ENCODE results near the gene GGT1.

Gene GGT1

DNA sequence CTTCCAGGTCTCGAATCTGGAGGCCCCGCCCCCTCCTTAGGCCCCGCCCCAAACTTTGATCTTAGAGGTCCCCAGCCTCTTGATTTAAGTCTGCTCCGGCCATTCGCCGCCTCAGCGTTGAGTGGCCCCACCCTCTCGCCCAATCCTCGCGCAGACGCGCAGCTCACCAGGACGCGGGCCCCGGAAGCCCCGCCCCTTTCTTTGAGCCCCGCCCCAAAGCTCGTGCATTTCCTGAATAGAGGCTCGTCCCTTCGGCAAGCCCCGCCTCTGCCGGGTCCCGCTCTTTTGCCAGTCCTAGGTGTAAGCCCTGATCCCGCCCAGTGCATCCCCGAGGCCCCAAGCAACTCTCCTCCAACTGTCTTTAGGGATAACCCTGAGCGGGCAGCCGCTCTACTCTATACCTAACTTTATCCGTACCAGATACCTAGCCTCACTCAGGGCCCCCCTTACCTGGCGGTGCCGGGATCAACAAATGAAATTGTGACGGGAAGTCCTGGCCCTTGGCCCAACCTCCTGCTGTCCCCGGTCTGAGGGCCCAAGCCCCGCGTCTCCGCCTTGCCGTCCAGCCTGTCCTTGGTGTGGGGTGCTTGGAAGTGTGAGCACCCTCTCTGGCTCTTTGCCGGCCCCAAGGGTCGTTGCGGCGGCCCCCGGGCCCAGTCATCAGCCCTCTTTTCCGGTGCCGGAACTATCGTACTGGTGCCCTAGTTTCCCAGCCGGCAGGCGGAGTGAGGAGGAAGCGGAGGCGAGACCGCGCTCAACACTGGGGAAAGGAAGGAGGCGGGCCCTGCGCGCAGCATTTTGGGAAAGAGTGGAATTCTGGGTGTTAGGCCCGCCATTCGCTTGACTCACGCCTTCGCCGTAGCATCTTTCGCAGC lies 47.6 kb upstream of the GGT1 start, which contains the start of gene SNRPD3 (continued):
- TF ChIP-seq, protein P1, sequence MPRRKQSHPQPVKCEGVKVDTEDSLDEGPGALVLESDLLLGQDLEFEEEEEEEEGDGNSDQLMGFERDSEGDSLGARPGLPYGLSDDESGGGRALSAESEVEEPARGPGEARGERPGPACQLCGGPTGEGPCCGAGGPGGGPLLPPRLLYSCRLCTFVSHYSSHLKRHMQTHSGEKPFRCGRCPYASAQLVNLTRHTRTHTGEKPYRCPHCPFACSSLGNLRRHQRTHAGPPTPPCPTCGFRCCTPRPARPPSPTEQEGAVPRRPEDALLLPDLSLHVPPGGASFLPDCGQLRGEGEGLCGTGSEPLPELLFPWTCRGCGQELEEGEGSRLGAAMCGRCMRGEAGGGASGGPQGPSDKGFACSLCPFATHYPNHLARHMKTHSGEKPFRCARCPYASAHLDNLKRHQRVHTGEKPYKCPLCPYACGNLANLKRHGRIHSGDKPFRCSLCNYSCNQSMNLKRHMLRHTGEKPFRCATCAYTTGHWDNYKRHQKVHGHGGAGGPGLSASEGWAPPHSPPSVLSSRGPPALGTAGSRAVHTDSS (tag by site-specific recombination; IDR thresholded peaks at IDR 0.05): no peak; the same call in 1 of the 2 replicates
- TF ChIP-seq, protein P2, sequence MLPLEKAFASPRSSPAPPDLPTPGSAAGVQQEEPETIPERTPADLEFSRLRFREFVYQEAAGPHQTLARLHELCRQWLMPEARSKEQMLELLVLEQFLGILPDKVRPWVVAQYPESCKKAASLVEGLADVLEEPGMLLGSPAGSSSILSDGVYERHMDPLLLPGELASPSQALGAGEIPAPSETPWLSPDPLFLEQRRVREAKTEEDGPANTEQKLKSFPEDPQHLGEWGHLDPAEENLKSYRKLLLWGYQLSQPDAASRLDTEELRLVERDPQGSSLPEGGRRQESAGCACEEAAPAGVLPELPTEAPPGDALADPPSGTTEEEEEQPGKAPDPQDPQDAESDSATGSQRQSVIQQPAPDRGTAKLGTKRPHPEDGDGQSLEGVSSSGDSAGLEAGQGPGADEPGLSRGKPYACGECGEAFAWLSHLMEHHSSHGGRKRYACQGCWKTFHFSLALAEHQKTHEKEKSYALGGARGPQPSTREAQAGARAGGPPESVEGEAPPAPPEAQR (tag by site-specific recombination; IDR thresholded peaks at IDR 0.05): peak; percentile 77; the same call in 1 of the 2 replicates
- TF ChIP-seq, protein P3, sequence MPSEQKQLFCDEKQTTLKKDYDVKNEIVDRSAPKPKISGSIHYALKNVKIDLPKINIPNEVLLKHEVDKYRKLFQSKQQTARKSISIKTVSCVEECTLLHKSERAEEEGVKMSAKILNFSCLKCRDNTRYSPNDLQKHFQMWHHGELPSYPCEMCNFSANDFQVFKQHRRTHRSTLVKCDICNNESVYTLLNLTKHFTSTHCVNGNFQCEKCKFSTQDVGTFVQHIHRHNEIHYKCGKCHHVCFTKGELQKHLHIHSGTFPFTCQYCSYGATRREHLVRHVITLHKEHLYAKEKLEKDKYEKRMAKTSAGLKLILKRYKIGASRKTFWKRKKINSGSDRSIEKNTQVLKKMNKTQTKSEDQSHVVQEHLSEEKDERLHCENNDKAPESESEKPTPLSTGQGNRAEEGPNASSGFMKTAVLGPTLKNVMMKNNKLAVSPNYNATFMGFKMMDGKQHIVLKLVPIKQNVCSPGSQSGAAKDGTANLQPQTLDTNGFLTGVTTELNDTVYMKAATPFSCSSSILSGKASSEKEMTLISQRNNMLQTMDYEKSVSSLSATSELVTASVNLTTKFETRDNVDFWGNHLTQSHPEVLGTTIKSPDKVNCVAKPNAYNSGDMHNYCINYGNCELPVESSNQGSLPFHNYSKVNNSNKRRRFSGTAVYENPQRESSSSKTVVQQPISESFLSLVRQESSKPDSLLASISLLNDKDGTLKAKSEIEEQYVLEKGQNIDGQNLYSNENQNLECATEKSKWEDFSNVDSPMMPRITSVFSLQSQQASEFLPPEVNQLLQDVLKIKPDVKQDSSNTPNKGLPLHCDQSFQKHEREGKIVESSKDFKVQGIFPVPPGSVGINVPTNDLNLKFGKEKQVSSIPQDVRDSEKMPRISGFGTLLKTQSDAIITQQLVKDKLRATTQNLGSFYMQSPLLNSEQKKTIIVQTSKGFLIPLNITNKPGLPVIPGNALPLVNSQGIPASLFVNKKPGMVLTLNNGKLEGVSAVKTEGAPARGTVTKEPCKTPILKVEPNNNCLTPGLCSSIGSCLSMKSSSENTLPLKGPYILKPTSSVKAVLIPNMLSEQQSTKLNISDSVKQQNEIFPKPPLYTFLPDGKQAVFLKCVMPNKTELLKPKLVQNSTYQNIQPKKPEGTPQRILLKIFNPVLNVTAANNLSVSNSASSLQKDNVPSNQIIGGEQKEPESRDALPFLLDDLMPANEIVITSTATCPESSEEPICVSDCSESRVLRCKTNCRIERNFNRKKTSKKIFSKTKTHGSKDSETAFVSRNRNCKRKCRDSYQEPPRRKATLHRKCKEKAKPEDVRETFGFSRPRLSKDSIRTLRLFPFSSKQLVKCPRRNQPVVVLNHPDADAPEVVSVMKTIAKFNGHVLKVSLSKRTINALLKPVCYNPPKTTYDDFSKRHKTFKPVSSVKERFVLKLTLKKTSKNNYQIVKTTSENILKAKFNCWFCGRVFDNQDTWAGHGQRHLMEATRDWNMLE (tag by site-specific recombination; conservative IDR thresholded peaks at IDR 0.05; ENCODE audit: low read depth): peak; percentile 79
- TF ChIP-seq KLF8 (tag by site-specific recombination; IDR thresholded peaks at IDR 0.05) (peak; percentile 97), ZNF350 (tag by site-specific recombination; IDR thresholded peaks at IDR 0.05) (no peak), KLF9 (tag by site-specific recombination; IDR thresholded peaks at IDR 0.05; ENCODE audit: low read depth) (peak; percentile 78), ZNF121 (tag by site-specific recombination; IDR thresholded peaks at IDR 0.05) (peak; percentile 87), ZNF394 (tag by site-specific recombination; IDR thresholded peaks at IDR 0.05; ENCODE audit: borderline replicate concordance) (peak; percentile 75), ZNF433 (tag by site-specific recombination; IDR thresholded peaks at IDR 0.05; ENCODE audit: low read depth) (no peak), PRDM1 (tag by site-specific recombination; IDR thresholded peaks at IDR 0.05) (peak; percentile 87), ZNF623 (tag by site-specific recombination; IDR thresholded peaks at IDR 0.05) (peak; percentile 48; the same call in 1 of the 2 replicates)
- TF ChIP-seq, protein P4, sequence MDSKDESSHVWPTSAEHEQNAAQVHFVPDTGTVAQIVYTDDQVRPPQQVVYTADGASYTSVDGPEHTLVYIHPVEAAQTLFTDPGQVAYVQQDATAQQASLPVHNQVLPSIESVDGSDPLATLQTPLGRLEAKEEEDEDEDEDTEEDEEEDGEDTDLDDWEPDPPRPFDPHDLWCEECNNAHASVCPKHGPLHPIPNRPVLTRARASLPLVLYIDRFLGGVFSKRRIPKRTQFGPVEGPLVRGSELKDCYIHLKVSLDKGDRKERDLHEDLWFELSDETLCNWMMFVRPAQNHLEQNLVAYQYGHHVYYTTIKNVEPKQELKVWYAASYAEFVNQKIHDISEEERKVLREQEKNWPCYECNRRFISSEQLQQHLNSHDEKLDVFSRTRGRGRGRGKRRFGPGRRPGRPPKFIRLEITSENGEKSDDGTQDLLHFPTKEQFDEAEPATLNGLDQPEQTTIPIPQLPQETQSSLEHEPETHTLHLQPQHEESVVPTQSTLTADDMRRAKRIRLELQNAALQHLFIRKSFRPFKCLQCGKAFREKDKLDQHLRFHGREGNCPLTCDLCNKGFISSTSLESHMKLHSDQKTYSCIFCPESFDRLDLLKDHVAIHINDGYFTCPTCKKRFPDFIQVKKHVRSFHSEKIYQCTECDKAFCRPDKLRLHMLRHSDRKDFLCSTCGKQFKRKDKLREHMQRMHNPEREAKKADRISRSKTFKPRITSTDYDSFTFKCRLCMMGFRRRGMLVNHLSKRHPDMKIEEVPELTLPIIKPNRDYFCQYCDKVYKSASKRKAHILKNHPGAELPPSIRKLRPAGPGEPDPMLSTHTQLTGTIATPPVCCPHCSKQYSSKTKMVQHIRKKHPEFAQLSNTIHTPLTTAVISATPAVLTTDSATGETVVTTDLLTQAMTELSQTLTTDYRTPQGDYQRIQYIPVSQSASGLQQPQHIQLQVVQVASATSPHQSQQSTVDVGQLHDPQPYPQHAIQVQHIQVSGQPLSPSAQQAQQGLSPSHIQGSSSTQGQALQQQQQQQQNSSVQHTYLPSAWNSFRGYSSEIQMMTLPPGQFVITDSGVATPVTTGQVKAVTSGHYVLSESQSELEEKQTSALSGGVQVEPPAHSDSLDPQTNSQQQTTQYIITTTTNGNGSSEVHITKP (tag by site-specific recombination; IDR thresholded peaks at IDR 0.05): peak; percentile 65
- TF ChIP-seq, protein P5, sequence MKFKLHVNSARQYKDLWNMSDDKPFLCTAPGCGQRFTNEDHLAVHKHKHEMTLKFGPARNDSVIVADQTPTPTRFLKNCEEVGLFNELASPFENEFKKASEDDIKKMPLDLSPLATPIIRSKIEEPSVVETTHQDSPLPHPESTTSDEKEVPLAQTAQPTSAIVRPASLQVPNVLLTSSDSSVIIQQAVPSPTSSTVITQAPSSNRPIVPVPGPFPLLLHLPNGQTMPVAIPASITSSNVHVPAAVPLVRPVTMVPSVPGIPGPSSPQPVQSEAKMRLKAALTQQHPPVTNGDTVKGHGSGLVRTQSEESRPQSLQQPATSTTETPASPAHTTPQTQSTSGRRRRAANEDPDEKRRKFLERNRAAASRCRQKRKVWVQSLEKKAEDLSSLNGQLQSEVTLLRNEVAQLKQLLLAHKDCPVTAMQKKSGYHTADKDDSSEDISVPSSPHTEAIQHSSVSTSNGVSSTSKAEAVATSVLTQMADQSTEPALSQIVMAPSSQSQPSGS (tag by site-specific recombination; IDR thresholded peaks at IDR 0.05; ENCODE audit: low read depth): peak; percentile 47; the same call in 1 of the 2 replicates
- TF ChIP-seq, protein P6, sequence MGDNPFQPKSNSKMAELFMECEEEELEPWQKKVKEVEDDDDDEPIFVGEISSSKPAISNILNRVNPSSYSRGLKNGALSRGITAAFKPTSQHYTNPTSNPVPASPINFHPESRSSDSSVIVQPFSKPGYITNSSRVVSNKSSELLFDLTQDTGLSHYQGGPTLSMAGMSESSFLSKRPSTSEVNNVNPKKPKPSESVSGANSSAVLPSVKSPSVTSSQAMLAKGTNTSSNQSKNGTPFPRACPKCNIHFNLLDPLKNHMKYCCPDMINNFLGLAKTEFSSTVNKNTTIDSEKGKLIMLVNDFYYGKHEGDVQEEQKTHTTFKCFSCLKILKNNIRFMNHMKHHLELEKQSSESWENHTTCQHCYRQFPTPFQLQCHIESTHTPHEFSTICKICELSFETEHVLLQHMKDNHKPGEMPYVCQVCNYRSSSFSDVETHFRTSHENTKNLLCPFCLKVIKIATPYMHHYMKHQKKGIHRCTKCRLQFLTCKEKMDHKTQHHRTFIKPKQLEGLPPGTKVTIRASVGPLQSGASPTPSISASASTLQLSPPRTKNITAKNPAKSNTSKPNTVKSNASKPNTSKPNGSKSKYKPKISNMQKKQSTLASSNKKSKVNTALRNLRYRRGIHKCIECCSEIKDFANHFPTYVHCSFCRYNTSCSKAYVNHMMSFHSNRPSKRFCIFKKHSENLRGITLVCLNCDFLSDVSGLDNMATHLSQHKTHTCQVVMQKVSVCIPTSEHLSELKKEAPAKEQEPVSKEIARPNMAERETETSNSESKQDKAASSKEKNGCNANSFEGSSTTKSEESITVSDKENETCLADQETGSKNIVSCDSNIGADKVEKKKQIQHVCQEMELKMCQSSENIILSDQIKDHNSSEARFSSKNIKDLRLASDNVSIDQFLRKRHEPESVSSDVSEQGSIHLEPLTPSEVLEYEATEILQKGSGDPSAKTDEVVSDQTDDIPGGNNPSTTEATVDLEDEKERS (tag by site-specific recombination; IDR thresholded peaks at IDR 0.05): peak; percentile 71
- TF ChIP-seq, protein P7, sequence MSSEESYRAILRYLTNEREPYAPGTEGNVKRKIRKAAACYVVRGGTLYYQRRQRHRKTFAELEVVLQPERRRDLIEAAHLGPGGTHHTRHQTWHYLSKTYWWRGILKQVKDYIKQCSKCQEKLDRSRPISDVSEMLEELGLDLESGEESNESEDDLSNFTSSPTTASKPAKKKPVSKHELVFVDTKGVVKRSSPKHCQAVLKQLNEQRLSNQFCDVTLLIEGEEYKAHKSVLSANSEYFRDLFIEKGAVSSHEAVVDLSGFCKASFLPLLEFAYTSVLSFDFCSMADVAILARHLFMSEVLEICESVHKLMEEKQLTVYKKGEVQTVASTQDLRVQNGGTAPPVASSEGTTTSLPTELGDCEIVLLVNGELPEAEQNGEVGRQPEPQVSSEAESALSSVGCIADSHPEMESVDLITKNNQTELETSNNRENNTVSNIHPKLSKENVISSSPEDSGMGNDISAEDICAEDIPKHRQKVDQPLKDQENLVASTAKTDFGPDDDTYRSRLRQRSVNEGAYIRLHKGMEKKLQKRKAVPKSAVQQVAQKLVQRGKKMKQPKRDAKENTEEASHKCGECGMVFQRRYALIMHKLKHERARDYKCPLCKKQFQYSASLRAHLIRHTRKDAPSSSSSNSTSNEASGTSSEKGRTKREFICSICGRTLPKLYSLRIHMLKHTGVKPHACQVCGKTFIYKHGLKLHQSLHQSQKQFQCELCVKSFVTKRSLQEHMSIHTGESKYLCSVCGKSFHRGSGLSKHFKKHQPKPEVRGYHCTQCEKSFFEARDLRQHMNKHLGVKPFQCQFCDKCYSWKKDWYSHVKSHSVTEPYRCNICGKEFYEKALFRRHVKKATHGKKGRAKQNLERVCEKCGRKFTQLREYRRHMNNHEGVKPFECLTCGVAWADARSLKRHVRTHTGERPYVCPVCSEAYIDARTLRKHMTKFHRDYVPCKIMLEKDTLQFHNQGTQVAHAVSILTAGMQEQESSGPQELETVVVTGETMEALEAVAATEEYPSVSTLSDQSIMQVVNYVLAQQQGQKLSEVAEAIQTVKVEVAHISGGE (tag by site-specific recombination; conservative IDR thresholded peaks at IDR 0.05; ENCODE audit: low read depth): peak; percentile 99
